ENCODE results near the gene COX14. TPM values are rescaled to one million over a fixed set of nuclear protein-coding genes. Genes with fewer than 3 reads are reported as not detected.

Gene COX14
- total and polyA plus RNA-seq, 4 donors = 31.2 to 85.3 (median 70.4) TPM

- Histone ChIP-seq H3K27ac (ENCODE audit: low read depth in 1 of 2, low read length in 1 of 2) (no peak overlapping the region), H3K27me3 (ENCODE audit: control insufficient read depth in 3 of 3, insufficient read depth in 3 of 3, low read length in 2 of 3) (no peaks in the 10 kb centered on the region), H3K4me1 (ENCODE audit: control insufficient read depth in 5 of 5, insufficient read depth in 5 of 5, low read length in 5 of 5) (peaks cover 0 to 4% (median 0%) of the 10 kb centered on the region in 5 donors), H3K9me3 (ENCODE audit: control insufficient read depth in 4 of 4, insufficient read depth in 3 of 4, low read length in 3 of 4) (no peaks in the 10 kb centered on the region), H3K36me3 (ENCODE audit: control insufficient read depth in 4 of 4, insufficient read depth in 4 of 4, low read length in 4 of 4) (peaks cover 16 to 28% (median 28%) of the 10 kb centered on the region in 4 donors), H3K9ac (ENCODE audit: insufficient read depth in 1 of 2, low read length in 2 of 2) (no peak overlapping the region), H3K4me3 (no peak overlapping the region)
- no peak for DNase-seq
- ATAC-seq (ENCODE audit: insufficient read depth, low FRiP score) = no peak
- 90 to 92% methylated on average over 9 of the region's 9 CpGs for WGBS, 2 donors
- no peak for TF ChIP-seq CTCF (IDR thresholded peaks at IDR 0.05; ENCODE audit: control extremely low read depth, extremely low read depth)
Measured at GRCh38 chr12:50087151-50087550, 24.9 kb upstream of the COX14 start.

GRCh38 chr12:50087995-50088394 lies 24.0 kb upstream of the COX14 start:
- Histone ChIP-seq H3K9ac (ENCODE audit: insufficient read depth in 1 of 2, low read length in 2 of 2) (no peak overlapping the region), H3K36me3 (ENCODE audit: control insufficient read depth in 4 of 4, insufficient read depth in 4 of 4, low read length in 4 of 4) (peaks cover 16 to 31% (median 28%) of the 10 kb centered on the region in 4 donors), H3K4me1 (ENCODE audit: control insufficient read depth in 5 of 5, insufficient read depth in 5 of 5, low read length in 5 of 5) (peaks cover 0 to 4% (median 0%) of the 10 kb centered on the region in 5 donors), H3K27me3 (ENCODE audit: control insufficient read depth in 3 of 3, insufficient read depth in 3 of 3, low read length in 2 of 3) (no peaks in the 10 kb centered on the region), H3K27ac (ENCODE audit: low read depth in 1 of 2, low read length in 1 of 2) (no peak overlapping the region), H3K4me3 (no peak overlapping the region), H3K9me3 (ENCODE audit: control insufficient read depth in 4 of 4, insufficient read depth in 3 of 4, low read length in 3 of 4) (no peaks in the 10 kb centered on the region)
- no peak for TF ChIP-seq CTCF (IDR thresholded peaks at IDR 0.05; ENCODE audit: control extremely low read depth, extremely low read depth)
- no peak for DNase-seq
- WGBS, 2 donors = 65 to 69% methylated on average over 3 of the region's 3 CpGs
- no peak for ATAC-seq (ENCODE audit: insufficient read depth, low FRiP score)

GRCh38 chr12:50088577-50089335 lies 23.3 kb upstream of the COX14 start:
- Histone ChIP-seq H3K9me3 (ENCODE audit: control insufficient read depth in 4 of 4, insufficient read depth in 3 of 4, low read length in 3 of 4) (no peaks in the 10 kb centered on the region), H3K27me3 (ENCODE audit: control insufficient read depth in 3 of 3, insufficient read depth in 3 of 3, low read length in 2 of 3) (no peaks in the 10 kb centered on the region), H3K36me3 (ENCODE audit: control insufficient read depth in 4 of 4, insufficient read depth in 4 of 4, low read length in 4 of 4) (peaks cover 18 to 35% (median 29%) of the 10 kb centered on the region in 4 donors), H3K27ac (ENCODE audit: low read depth in 1 of 2, low read length in 1 of 2) (no peak overlapping the region), H3K9ac (ENCODE audit: insufficient read depth in 1 of 2, low read length in 2 of 2) (no peak overlapping the region), H3K4me3 (no peak overlapping the region), H3K4me1 (ENCODE audit: control insufficient read depth in 5 of 5, insufficient read depth in 5 of 5, low read length in 5 of 5) (peaks cover 0 to 4% (median 0%) of the 10 kb centered on the region in 5 donors)
- peak in 2 of 3 donors; percentile 33 to 46 for DNase-seq
- WGBS, 2 donors = 30 to 39% methylated on average over 3 of the region's 3 CpGs
- peak; percentile 59 for TF ChIP-seq CTCF (IDR thresholded peaks at IDR 0.05; ENCODE audit: control extremely low read depth, extremely low read depth)
- ATAC-seq (ENCODE audit: insufficient read depth, low FRiP score) = no peak
